Fibroblast of the aortic adventitia (primary cell): Measurements from ENCODE around the gene LCLAT1. TPM values are rescaled to one million over a fixed set of nuclear protein-coding genes. Genes with fewer than 3 reads are reported as not detected.

Experiments
- DNase-seq: peaks from one replicate; pipeline ENCODE4 v3.0.0-alpha.2; 2010; ENCODE audit warnings: low read depth
- H3K4me3 ChIP-seq: 2 replicates; pipeline ENCODE4 v1.5.1; 2011; ENCODE audit warnings: low read depth, mild to moderate bottlenecking, control low read depth, low read length, moderate library complexity
- CTCF ChIP-seq: IDR thresholded peaks from 2 replicates; pipeline ENCODE4 v1.5.1; 2011; ENCODE audit warnings: mild to moderate bottlenecking, low read length, control low read depth, inconsistent platforms; ENCODE audit not compliant: insufficient read depth
- total RNA-seq: library from RNA; depleted of rRNA; stranded (reverse); fragments of >200 nt; gene quantifications from 2 replicates; pipeline ENCODE4 v1.2.3, GENCODE V29; 2012; ENCODE audit warnings: low replicate concordance

LCLAT1 gene
- total RNA-seq, 1 donor = 21.5 TPM

- H3K4me3 ChIP-seq = no peak overlapping the region
- DNase-seq = no peak
- TF ChIP-seq CTCF = no peak
Measured at GRCh38 chr2:30620102-30620501, 173.1 kb downstream of the LCLAT1 start.

- TF ChIP-seq CTCF = no peak
- no peak for DNase-seq
- no peak overlapping the region for H3K4me3 ChIP-seq
Measured at GRCh38 chr2:30621836-30622235, 174.8 kb downstream of the LCLAT1 start.

- DNase-seq = no peak
- no peak overlapping the region for H3K4me3 ChIP-seq
- TF ChIP-seq CTCF = no peak
Measured at GRCh38 chr2:30622452-30622851, 175.4 kb downstream of the LCLAT1 start.

- DNase-seq = no peak
- TF ChIP-seq CTCF = no peak
- no peak overlapping the region for H3K4me3 ChIP-seq
Measured at GRCh38 chr2:30625276-30625675, 178.2 kb downstream of the LCLAT1 start.

- no peak overlapping the region for H3K4me3 ChIP-seq
- no peak for TF ChIP-seq CTCF
- no peak for DNase-seq
Measured at GRCh38 chr2:30625701-30626100, 178.7 kb downstream of the LCLAT1 start.

GRCh38 chr2:30626397-30626796 is 179.4 kb downstream of the LCLAT1 start:
- DNase-seq = no peak
- no peak overlapping the region for H3K4me3 ChIP-seq
- TF ChIP-seq CTCF = no peak

- H3K4me3 ChIP-seq = no peak overlapping the region
- DNase-seq = no peak
- no peak for TF ChIP-seq CTCF
Measured at GRCh38 chr2:30627151-30627550, 180.1 kb downstream of the LCLAT1 start.
